Naive thymus-derived CD8-positive, alpha-beta T cell (primary cell): ENCODE results near the gene PTK7. TPM values are rescaled to one million over a fixed set of nuclear protein-coding genes. Genes with fewer than 3 reads are reported as not detected.
"Not testable (repeated sequence)": the region's sequence is repeated elsewhere in the genome, so short reads cannot be mapped to it uniquely, and the experiment has no call there.

Experiments
- ATAC-seq, 2 donors: fragments of 150-1000 bp; cut with Tn5 transposase in 1 of 2; sonication (Bioruptor Pico), chemical (Tn5 transposase) in 1 of 2; 1 replicate in 1 of 2; 2 replicates in 1 of 2; pipeline ENCODE4 v1.10.0; 2021; ENCODE audit warnings: mild to moderate bottlenecking in 2 of 2, moderate library complexity in 2 of 2
- POLR2A ChIA-PET: fragments of 350-600 bp; sonication (Branson Sonifier 250); formaldehyde crosslinking; loops from one replicate; lab custom pipeline; 2021; ENCODE audit warnings: antibody characterized with exemption; lab: Charles Lee
- DNase-seq, 10 donors: peaks; one replicate each; pipeline versions ENCODE4 v3.0.0 to v3.0.0-alpha.2; 2020 to 2022
- H3K27ac Mint-ChIP-seq, 10 donors: one replicate each; pipeline ENCODE4 v1.8.0; 2020 to 2022; ENCODE audit warnings: mild to moderate bottlenecking in 10 of 10, mixed read lengths in 10 of 10, moderate library complexity in 4 of 10, inconsistent platforms in 1 of 10
- H3K27me3 Mint-ChIP-seq, 5 donors: one replicate each; pipeline ENCODE4 v1.8.0; 2021 to 2022; ENCODE audit warnings: mixed read lengths in 5 of 5
- H3K36me3 Mint-ChIP-seq, 3 donors: one replicate each; pipeline ENCODE4 v1.8.0; 2020 to 2022; ENCODE audit warnings: mixed read lengths in 3 of 3, mild to moderate bottlenecking in 2 of 3, inconsistent platforms in 1 of 3
- H3K4me1 Mint-ChIP-seq, 4 donors: one replicate each; pipeline ENCODE4 v1.8.0; 2021 to 2022; ENCODE audit warnings: mixed read lengths in 4 of 4
- H3K4me3 Mint-ChIP-seq, 10 donors: one replicate each; pipeline ENCODE4 v1.8.0; 2020 to 2022; ENCODE audit warnings: mild to moderate bottlenecking in 10 of 10, mixed read lengths in 10 of 10, moderate library complexity in 6 of 10, inconsistent platforms in 1 of 10
- H3K9me3 Mint-ChIP-seq, 9 donors: one replicate each; pipeline ENCODE4 v1.8.0; 2020 to 2022; ENCODE audit warnings: mixed read lengths in 9 of 9, mild to moderate bottlenecking in 3 of 9, inconsistent platforms in 1 of 9, moderate library complexity in 1 of 9
- polyA plus RNA-seq, 3 donors: library from polyadenylated mRNA; unstranded; fragments of 300-500 nt; fragmentation: Illumina TruSeq; gene quantifications; one replicate each; pipeline ENCODE4 v1.2.3, GENCODE V29; 2021
- total RNA-seq, 8 experiments: library from RNA in 2 of 8; stranded (reverse) in 2 of 8; gene quantifications; one replicate each; pipeline ENCODE4 v1.2.3 and lab custom pipeline; 2021 to 2026

PTK7 gene
- total and polyA plus RNA-seq, 5 experiments from 2014 or later: 6.5 to 22.2 (median 14.8) TPM; not detected in 1

- H3K4me3 Mint-ChIP-seq: no peak overlapping the region
- no peaks in the 10 kb centered on the region for H3K27me3 Mint-ChIP-seq
- no peaks in the 10 kb centered on the region for H3K9me3 Mint-ChIP-seq
- peaks cover 1 to 14% (median 6%) of the 10 kb centered on the region in 4 donors for H3K4me1 Mint-ChIP-seq
- peak in 1 of 2 donors; percentile 40 for ATAC-seq
- H3K36me3 Mint-ChIP-seq: no peaks in the 10 kb centered on the region
- POLR2A ChIA-PET: no interaction called here
- peak overlapping the region in 4 of 10 donors; percentile 9 to 80 (median 19) for H3K27ac Mint-ChIP-seq
- no peak for DNase-seq
Observed at GRCh38 chr6:43105538-43106222, 29.6 kb downstream of the PTK7 start.

GRCh38 chr6:43107344-43108062, 31.4 kb downstream of the PTK7 start:
- ATAC-seq: no peak
- Mint-ChIP-seq H3K27me3 (no peaks in the 10 kb centered on the region), H3K27ac (no peak overlapping the region), H3K36me3 (no peaks in the 10 kb centered on the region), H3K9me3 (no peaks in the 10 kb centered on the region), H3K4me3 (no peak overlapping the region), H3K4me1 (peaks cover 1 to 14% (median 6%) of the 10 kb centered on the region in 4 donors)
- POLR2A ChIA-PET: no interaction called here
- no peak for DNase-seq

GRCh38 chr6:43113431-43114260, 37.5 kb downstream of the PTK7 start:
- Mint-ChIP-seq H3K27me3 (no peaks in the 10 kb centered on the region), H3K9me3 (no peaks in the 10 kb centered on the region), H3K27ac (peak overlapping the region in 2 of 10 donors; percentile 22 to 38), H3K4me3 (no peak overlapping the region), H3K4me1 (no peaks in the 10 kb centered on the region), H3K36me3 (no peaks in the 10 kb centered on the region)
- POLR2A ChIA-PET: interaction anchor here (0.5 kb wide), 1 partner anchor 199 kb away, joined by 7 read pairs; no protein-coding TSS in a partner anchor
- ATAC-seq (no peak), DNase-seq (no peak)

GRCh38 chr6:43115365-43115764, 39.3 kb downstream of the PTK7 start:
- Mint-ChIP-seq H3K27me3 (no peaks in the 10 kb centered on the region), H3K27ac (no peak overlapping the region), H3K4me3 (no peak overlapping the region), H3K36me3 (no peaks in the 10 kb centered on the region), H3K4me1 (no peaks in the 10 kb centered on the region), H3K9me3 (no peaks in the 10 kb centered on the region)
- POLR2A ChIA-PET: interaction anchor here (0.6 kb wide), 1 partner anchor 18 kb away, joined by 3 read pairs; no protein-coding TSS in a partner anchor
- ATAC-seq (no peak), DNase-seq (no peak)

- H3K9me3 Mint-ChIP-seq, ATAC-seq: not testable (repeated sequence)
- POLR2A ChIA-PET: interaction anchor here (0.7 kb wide), 1 partner anchor 107 kb away, joined by 3 read pairs; no protein-coding TSS in a partner anchor
Observed at GRCh38 chr6:43117466-43117865, 41.4 kb downstream of the PTK7 start.

GRCh38 chr6:43119482-43119881, 43.4 kb downstream of the PTK7 start:
- Mint-ChIP-seq H3K36me3 (no peaks in the 10 kb centered on the region), H3K9me3 (no peaks in the 10 kb centered on the region), H3K27me3 (no peaks in the 10 kb centered on the region), H3K27ac (no peak overlapping the region), H3K4me3 (no peak overlapping the region), H3K4me1 (no peaks in the 10 kb centered on the region)
- POLR2A ChIA-PET: no interaction called here
- ATAC-seq (no peak), DNase-seq (no peak)

More at GRCh38 chr6:43117466-43117865, 41.4 kb downstream of the PTK7 start:
- H3K4me3 Mint-ChIP-seq, H3K27me3 Mint-ChIP-seq, H3K27ac Mint-ChIP-seq, DNase-seq, H3K4me1 Mint-ChIP-seq, H3K36me3 Mint-ChIP-seq: not testable (repeated sequence)

- Mint-ChIP-seq H3K36me3 (no peaks in the 10 kb centered on the region), H3K4me3 (no peak overlapping the region), H3K27ac (no peak overlapping the region), H3K27me3 (no peaks in the 10 kb centered on the region), H3K4me1 (no peaks in the 10 kb centered on the region), H3K9me3 (no peaks in the 10 kb centered on the region)
- DNase-seq: no peak
- no peak for ATAC-seq
- POLR2A ChIA-PET: no interaction called here
Observed at GRCh38 chr6:43120101-43120763, 44.1 kb downstream of the PTK7 start.

GRCh38 chr6:43120944-43121913, 45.1 kb downstream of the PTK7 start:
- H3K4me1 Mint-ChIP-seq: no peaks in the 10 kb centered on the region

GRCh38 chr6:43122146-43122545, 46.0 kb downstream of the PTK7 start:
- no peaks in the 10 kb centered on the region for H3K4me1 Mint-ChIP-seq
- no peak for ATAC-seq
- no peaks in the 10 kb centered on the region for H3K36me3 Mint-ChIP-seq
- H3K4me3 Mint-ChIP-seq: no peak overlapping the region
- peak overlapping the region in 2 of 10 donors; percentile 14 to 56 for H3K27ac Mint-ChIP-seq
- no peaks in the 10 kb centered on the region for H3K27me3 Mint-ChIP-seq
- DNase-seq: no peak
- POLR2A ChIA-PET: no interaction called here
- no peaks in the 10 kb centered on the region for H3K9me3 Mint-ChIP-seq

More at GRCh38 chr6:43120944-43121913, 45.1 kb downstream of the PTK7 start:
- no peak for DNase-seq
- H3K27ac Mint-ChIP-seq: peak overlapping the region in 1 of 10 donors; percentile 1
- no peak overlapping the region for H3K4me3 Mint-ChIP-seq
- no peak for ATAC-seq
- no peaks in the 10 kb centered on the region for H3K36me3 Mint-ChIP-seq
- POLR2A ChIA-PET: interaction anchor here (0.7 kb wide), 2 partner anchors 420 to 472 kb away, joined by 3 read pairs; no protein-coding TSS in a partner anchor
- H3K9me3 Mint-ChIP-seq: no peaks in the 10 kb centered on the region
- H3K27me3 Mint-ChIP-seq: no peaks in the 10 kb centered on the region

GRCh38 chr6:43123461-43124314, 47.6 kb downstream of the PTK7 start:
- DNase-seq (no peak), ATAC-seq (no peak)
- Mint-ChIP-seq H3K27ac (no peak overlapping the region), H3K27me3 (no peaks in the 10 kb centered on the region), H3K4me1 (no peaks in the 10 kb centered on the region), H3K9me3 (no peaks in the 10 kb centered on the region), H3K4me3 (no peak overlapping the region), H3K36me3 (no peaks in the 10 kb centered on the region)
- POLR2A ChIA-PET: interaction anchor here (0.5 kb wide), 1 partner anchor 17 kb away, joined by 3 read pairs; no protein-coding TSS in a partner anchor

GRCh38 chr6:43124481-43124880, 48.4 kb downstream of the PTK7 start:
- H3K36me3 Mint-ChIP-seq: no peaks in the 10 kb centered on the region
- no peak overlapping the region for H3K4me3 Mint-ChIP-seq
- peaks cover 0 to under 1% (median 0%) of the 10 kb centered on the region in 5 donors for H3K27me3 Mint-ChIP-seq
- H3K27ac Mint-ChIP-seq: no peak overlapping the region
- no peaks in the 10 kb centered on the region for H3K9me3 Mint-ChIP-seq
- no peak for DNase-seq
- H3K4me1 Mint-ChIP-seq: no peaks in the 10 kb centered on the region
- no peak for ATAC-seq
- POLR2A ChIA-PET: no interaction called here
